Measurements from ENCODE around the gene WTIP. TPM values are rescaled to one million over a fixed set of nuclear protein-coding genes. Genes with fewer than 3 reads are reported as not detected.

The WTIP gene
- total and polyA plus RNA-seq, 5 donors from 2014 or later, result 0.27 TPM; not detected in 4

GRCh38 chr19:34559045-34559444 lies 77.5 kb downstream of the WTIP start:
- no peaks in the 10 kb centered on the region for H3K4me1 Mint-ChIP-seq
- H3K27me3 ChIP-seq (ENCODE audit: control insufficient read depth, insufficient read depth, low read length), result peaks cover 2% of the 10 kb centered on the region
- H3K9me3 Mint-ChIP-seq, result peaks cover 0 to 8% (median 0%) of the 10 kb centered on the region in 7 donors
- DNase-seq (no peak), ATAC-seq (ENCODE audit: low read depth in 2 of 2) (no peak)
- no peak overlapping the region for H3K27ac Mint-ChIP-seq
- H3K4me3 Mint-ChIP-seq, result no peak overlapping the region
- H3K27ac ChIP-seq (ENCODE audit: insufficient read depth, low read length, poor library complexity, severe bottlenecking), result no peak overlapping the region
- no peaks in the 10 kb centered on the region for H3K36me3 Mint-ChIP-seq
- no peaks in the 10 kb centered on the region for H3K4me1 ChIP-seq (ENCODE audit: control insufficient read depth, insufficient read depth, low read length, poor library complexity, severe bottlenecking)
- H3K27me3 Mint-ChIP-seq, result no peaks in the 10 kb centered on the region
- no peak overlapping the region for H3K4me3 ChIP-seq (ENCODE audit: low read depth, low read length)
- no peaks in the 10 kb centered on the region for H3K9me3 ChIP-seq (ENCODE audit: control insufficient read depth in 2 of 2, low read length in 2 of 2)
- H3K36me3 ChIP-seq (ENCODE audit: control insufficient read depth, insufficient read depth, low read length), result no peaks in the 10 kb centered on the region

GRCh38 chr19:34560229-34560628 lies 78.7 kb downstream of the WTIP start:
- Histone ChIP-seq H3K36me3 (ENCODE audit: control insufficient read depth, insufficient read depth, low read length) (no peaks in the 10 kb centered on the region), H3K4me3 (ENCODE audit: low read depth, low read length) (no peak overlapping the region), H3K27ac (ENCODE audit: insufficient read depth, low read length, poor library complexity, severe bottlenecking) (no peak overlapping the region), H3K27me3 (ENCODE audit: control insufficient read depth, insufficient read depth, low read length) (peaks cover 2% of the 10 kb centered on the region), H3K4me1 (ENCODE audit: control insufficient read depth, insufficient read depth, low read length, poor library complexity, severe bottlenecking) (no peaks in the 10 kb centered on the region), H3K9me3 (ENCODE audit: control insufficient read depth in 2 of 2, low read length in 2 of 2) (no peaks in the 10 kb centered on the region)
- Mint-ChIP-seq H3K4me1 (no peaks in the 10 kb centered on the region), H3K9me3 (peaks cover 0 to 11% (median 0%) of the 10 kb centered on the region in 7 donors), H3K27me3 (no peaks in the 10 kb centered on the region), H3K4me3 (no peak overlapping the region), H3K27ac (peak overlapping the region in 1 of 3 donors; percentile 71), H3K36me3 (no peaks in the 10 kb centered on the region)
- DNase-seq (no peak), ATAC-seq (ENCODE audit: low read depth in 2 of 2) (no peak)

Other genes with a start within 250 kb of the WTIP start
- 47.4 TPM for gene GARRE1, start 227.2 kb upstream of the WTIP start, total RNA-seq
- gene GARRE1, start 227.2 kb upstream of the WTIP start, polyA plus RNA-seq, result 1 to 10 TPM; 3.2 to 6.6 (median 4.5) TPM
- 116 TPM for gene GPI, start 116.6 kb upstream of the WTIP start, total RNA-seq
- gene GPI, start 116.6 kb upstream of the WTIP start, polyA plus RNA-seq, result 100 to 1,000 TPM; 141 to 148 (median 144) TPM
- gene PDCD2L, start 77.4 kb upstream of the WTIP start, total RNA-seq, result 9.0 TPM
- 10 to 100 TPM; 17.8 to 24.4 (median 22.1) TPM for gene PDCD2L, start 77.4 kb upstream of the WTIP start, polyA plus RNA-seq
- gene UBA2, start 53.4 kb upstream of the WTIP start, total RNA-seq, result 70.3 TPM
- 10 to 100 TPM; 72.1 to 93.0 (median 82.7) TPM for gene UBA2, start 53.4 kb upstream of the WTIP start, polyA plus RNA-seq
- 0.74 TPM for gene SCGB2B2, start 195.4 kb downstream of the WTIP start, total RNA-seq
- gene SCGB2B2, start 195.4 kb downstream of the WTIP start, polyA plus RNA-seq, result under 1 TPM in 1 of 4 donors, not detected in 3; 0.07 TPM
- 14.6 TPM for gene ZNF302, start 195.9 kb downstream of the WTIP start, total RNA-seq
- gene ZNF302, start 195.9 kb downstream of the WTIP start, polyA plus RNA-seq, result 10 to 100 TPM; 13.9 to 24.3 (median 16.7) TPM

Measured in CD4-positive, CD25-positive, alpha-beta regulatory T cell (primary cell).